Measurements from ENCODE around the gene SPOCK2.

Gene SPOCK2

GRCh38 chr10:72134785-72135767 is 46.7 kb upstream of the SPOCK2 start:
- Histone ChIP-seq H3K79me2 (ENCODE audit: insufficient read depth, low read length) (no peaks in the 10 kb centered on the region), H3K27me3 (ENCODE audit: low read length) (no peaks in the 10 kb centered on the region), H3K9ac (ENCODE audit: low read length) (no peak overlapping the region), H3K9me2 (replicated peaks; ENCODE audit: insufficient read depth, low read length) (no peaks in the 10 kb centered on the region), H3K9me3 (ENCODE audit: insufficient read depth, low read length) (no peaks in the 10 kb centered on the region), H3K4me3 (ENCODE audit: insufficient read depth, low read length, poor library complexity, severe bottlenecking) (no peak overlapping the region), H3F3A (ENCODE audit: insufficient read depth) (no peaks in the 10 kb centered on the region), H3K27ac (ENCODE audit: low read depth, low read length) (no peak overlapping the region), H2AFZ (ENCODE audit: low read depth, low read length, severe bottlenecking) (no peak overlapping the region), H3K36me3 (ENCODE audit: low read length) (no peaks in the 10 kb centered on the region), H4K20me1 (ENCODE audit: low read depth, low read length) (no peaks in the 10 kb centered on the region), H3K4me2 (ENCODE audit: low read depth, low read length, poor library complexity, severe bottlenecking) (no peak overlapping the region)
- TF ChIP-seq EZH2phosphoT487 (conservative IDR thresholded peaks at IDR 0.05; ENCODE audit: low read length) (no peak), CTCF (IDR thresholded peaks at IDR 0.05; ENCODE audit: insufficient read depth, low read length, poor library complexity, severe bottlenecking) (no peak)

- Histone ChIP-seq H3K79me2 (ENCODE audit: insufficient read depth, low read length) (no peaks in the 10 kb centered on the region), H3K27ac (ENCODE audit: low read depth, low read length) (no peak overlapping the region), H3K9me3 (ENCODE audit: insufficient read depth, low read length) (no peaks in the 10 kb centered on the region), H3K4me3 (ENCODE audit: insufficient read depth, low read length, poor library complexity, severe bottlenecking) (no peak overlapping the region), H2AFZ (ENCODE audit: low read depth, low read length, severe bottlenecking) (no peak overlapping the region), H3K9ac (ENCODE audit: low read length) (no peak overlapping the region), H3K4me2 (ENCODE audit: low read depth, low read length, poor library complexity, severe bottlenecking) (no peak overlapping the region), H3K27me3 (ENCODE audit: low read length) (no peaks in the 10 kb centered on the region), H3F3A (ENCODE audit: insufficient read depth) (no peaks in the 10 kb centered on the region), H3K36me3 (ENCODE audit: low read length) (no peaks in the 10 kb centered on the region), H3K9me2 (replicated peaks; ENCODE audit: insufficient read depth, low read length) (no peaks in the 10 kb centered on the region), H4K20me1 (ENCODE audit: low read depth, low read length) (no peaks in the 10 kb centered on the region)
- TF ChIP-seq EZH2phosphoT487 (conservative IDR thresholded peaks at IDR 0.05; ENCODE audit: low read length): no peak
- no peak for TF ChIP-seq CTCF (IDR thresholded peaks at IDR 0.05; ENCODE audit: insufficient read depth, low read length, poor library complexity, severe bottlenecking)
These were observed 45.2 kb upstream of the SPOCK2 start for GRCh38 chr10:72133517-72133916.

GRCh38 chr10:72132854-72133253 is 44.5 kb upstream of the SPOCK2 start:
- H3K9me3 ChIP-seq (ENCODE audit: insufficient read depth, low read length): no peaks in the 10 kb centered on the region
- no peak overlapping the region for H3K4me3 ChIP-seq (ENCODE audit: insufficient read depth, low read length, poor library complexity, severe bottlenecking)
- H3K9ac ChIP-seq (ENCODE audit: low read length): no peak overlapping the region
- no peaks in the 10 kb centered on the region for H3K36me3 ChIP-seq (ENCODE audit: low read length)
- no peak overlapping the region for H3K27ac ChIP-seq (ENCODE audit: low read depth, low read length)
- no peaks in the 10 kb centered on the region for H4K20me1 ChIP-seq (ENCODE audit: low read depth, low read length)
- H2AFZ ChIP-seq (ENCODE audit: low read depth, low read length, severe bottlenecking): no peak overlapping the region
- no peaks in the 10 kb centered on the region for H3K79me2 ChIP-seq (ENCODE audit: insufficient read depth, low read length)
- H3K4me2 ChIP-seq (ENCODE audit: low read depth, low read length, poor library complexity, severe bottlenecking): no peak overlapping the region
- no peaks in the 10 kb centered on the region for H3F3A ChIP-seq (ENCODE audit: insufficient read depth)
- no peaks in the 10 kb centered on the region for H3K27me3 ChIP-seq (ENCODE audit: low read length)
- TF ChIP-seq EZH2phosphoT487 (conservative IDR thresholded peaks at IDR 0.05; ENCODE audit: low read length) (no peak), CTCF (IDR thresholded peaks at IDR 0.05; ENCODE audit: insufficient read depth, low read length, poor library complexity, severe bottlenecking) (no peak)
- no peaks in the 10 kb centered on the region for H3K9me2 ChIP-seq (replicated peaks; ENCODE audit: insufficient read depth, low read length)
